ENCODE data around the gene IQCF6.

- TF ChIP-seq, protein P1, sequence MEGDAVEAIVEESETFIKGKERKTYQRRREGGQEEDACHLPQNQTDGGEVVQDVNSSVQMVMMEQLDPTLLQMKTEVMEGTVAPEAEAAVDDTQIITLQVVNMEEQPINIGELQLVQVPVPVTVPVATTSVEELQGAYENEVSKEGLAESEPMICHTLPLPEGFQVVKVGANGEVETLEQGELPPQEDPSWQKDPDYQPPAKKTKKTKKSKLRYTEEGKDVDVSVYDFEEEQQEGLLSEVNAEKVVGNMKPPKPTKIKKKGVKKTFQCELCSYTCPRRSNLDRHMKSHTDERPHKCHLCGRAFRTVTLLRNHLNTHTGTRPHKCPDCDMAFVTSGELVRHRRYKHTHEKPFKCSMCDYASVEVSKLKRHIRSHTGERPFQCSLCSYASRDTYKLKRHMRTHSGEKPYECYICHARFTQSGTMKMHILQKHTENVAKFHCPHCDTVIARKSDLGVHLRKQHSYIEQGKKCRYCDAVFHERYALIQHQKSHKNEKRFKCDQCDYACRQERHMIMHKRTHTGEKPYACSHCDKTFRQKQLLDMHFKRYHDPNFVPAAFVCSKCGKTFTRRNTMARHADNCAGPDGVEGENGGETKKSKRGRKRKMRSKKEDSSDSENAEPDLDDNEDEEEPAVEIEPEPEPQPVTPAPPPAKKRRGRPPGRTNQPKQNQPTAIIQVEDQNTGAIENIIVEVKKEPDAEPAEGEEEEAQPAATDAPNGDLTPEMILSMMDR (conservative IDR thresholded peaks at IDR 0.05) = no peak
- no peak for TF ChIP-seq EZH2 (IDR thresholded peaks at IDR 0.05; ENCODE audit: low read depth)
These were observed 30.7 kb downstream of the IQCF6 start for GRCh38 chr3:51748327-51748726.

Data from PC-9 (cell line).